ENCODE measurements around the gene PCDHA13. TPM values are rescaled to one million over a fixed set of nuclear protein-coding genes. Genes with fewer than 3 reads are reported as not detected.
"Not testable (repeated sequence)": the region's sequence is repeated elsewhere in the genome, so short reads cannot be mapped to it uniquely, and the experiment has no call there.

PCDHA13 gene
- total RNA-seq, 1 donor from 2014 or later = not detected

GRCh38 chr5:140868721-140869554, 13.0 kb upstream of the PCDHA13 start, which contains the start of gene PCDHA11:
PCDHA11 (plus strand) TSS chr5:140868957; CDS start chr5:140869104, 147 bp downstream.
- Histone ChIP-seq H3K27me3 (no peaks in the 10 kb centered on the region), H3K4me3 (no peak within 1 kb of the TSS), H3K9me3 (no peaks in the 10 kb centered on the region), H3K27ac (no peak within 1 kb of the TSS), H3K4me1 (no peaks in the 10 kb centered on the region), H3K36me3 (no peaks in the 10 kb centered on the region)
- no peak for TF ChIP-seq CTCF (IDR thresholded peaks at IDR 0.05)
- no peak for TF ChIP-seq POLR2A (IDR thresholded peaks at IDR 0.05)
- DNase-seq (ENCODE audit: extremely low spot score in 2 of 2) = no peak
- intact Hi-C loops (cut with DNase I) = no loop called here

GRCh38 chr5:140869555-140869886, 12.4 kb upstream of the PCDHA13 start:
- Histone ChIP-seq H3K36me3 (no peaks in the 10 kb centered on the region), H3K4me1 (no peaks in the 10 kb centered on the region), H3K9me3 (no peaks in the 10 kb centered on the region), H3K27ac (no peak overlapping the region), H3K27me3 (no peaks in the 10 kb centered on the region), H3K4me3 (no peak overlapping the region)
- no peak for DNase-seq (ENCODE audit: extremely low spot score in 2 of 2)
- intact Hi-C loops (cut with DNase I) = no loop called here
- no peak for TF ChIP-seq POLR2AphosphoS5 (IDR thresholded peaks at IDR 0.05; ENCODE audit: insufficient read depth in 1 of 2, low read depth in 1 of 2)
- TF ChIP-seq CTCF (IDR thresholded peaks at IDR 0.05) = no peak
- no peak for TF ChIP-seq POLR2A (IDR thresholded peaks at IDR 0.05)

- H3K4me3 ChIP-seq = no peak overlapping the region
- no peak overlapping the region for H3K27ac ChIP-seq
- DNase-seq (ENCODE audit: extremely low spot score in 2 of 2) = no peak
- H3K9me3 ChIP-seq = no peaks in the 10 kb centered on the region
- H3K36me3 ChIP-seq = no peaks in the 10 kb centered on the region
- TF ChIP-seq POLR2AphosphoS5 (IDR thresholded peaks at IDR 0.05; ENCODE audit: insufficient read depth in 1 of 2, low read depth in 1 of 2) = no peak
- TF ChIP-seq POLR2A (IDR thresholded peaks at IDR 0.05) = no peak
- TF ChIP-seq CTCF (IDR thresholded peaks at IDR 0.05) = no peak
- no peaks in the 10 kb centered on the region for H3K4me1 ChIP-seq
- intact Hi-C loops (cut with DNase I) = no loop called here
- no peaks in the 10 kb centered on the region for H3K27me3 ChIP-seq
Observed at GRCh38 chr5:140870221-140871201, 11.4 kb upstream of the PCDHA13 start.

- H3K4me1 ChIP-seq = no peaks in the 10 kb centered on the region
- DNase-seq (ENCODE audit: extremely low spot score in 2 of 2) = no peak
- no peak within 1 kb of the TSS for H3K4me3 ChIP-seq
- intact Hi-C loops (cut with DNase I) = no loop called here
- no peak within 1 kb of the TSS for H3K27ac ChIP-seq
- no peaks in the 10 kb centered on the region for H3K27me3 ChIP-seq
- H3K9me3 ChIP-seq = peaks cover 7% of the 10 kb centered on the region
- no peaks in the 10 kb centered on the region for H3K36me3 ChIP-seq
- TF ChIP-seq POLR2A (IDR thresholded peaks at IDR 0.05) (no peak), POLR2AphosphoS5 (IDR thresholded peaks at IDR 0.05; ENCODE audit: insufficient read depth in 1 of 2, low read depth in 1 of 2) (no peak), CTCF (IDR thresholded peaks at IDR 0.05) (no peak)
Observed at GRCh38 chr5:140875085-140876065, 6.5 kb upstream of the PCDHA13 start, which contains the start of gene PCDHA12. PCDHA12 (plus strand) TSS chr5:140875308; CDS start chr5:140875473, 165 bp downstream.

- not testable (repeated sequence) for H3K9me3 ChIP-seq, H3K27me3 ChIP-seq
Observed at GRCh38 chr5:140876541-140877261, 5.2 kb upstream of the PCDHA13 start.

More at GRCh38 chr5:140876541-140877261, 5.2 kb upstream of the PCDHA13 start:
- H3K4me1 ChIP-seq; intact Hi-C loops (cut with DNase I); DNase-seq (ENCODE audit: extremely low spot score in 2 of 2); H3K4me3 ChIP-seq; H3K36me3 ChIP-seq; H3K27ac ChIP-seq: not testable (repeated sequence)

Data from vagina (tissue), 2 donors.